Daoy (cell line): ENCODE measurements around the gene MRPL14. TPM values are rescaled to one million over a fixed set of nuclear protein-coding genes. Genes with fewer than 3 reads are reported as not detected.

ENCODE experiments used
- DNase-seq: peaks from one replicate; pipeline ENCODE4 v3.0.0-alpha.2; 2015; ENCODE audit warnings: low read depth
- total RNA-seq: library from RNA; depleted of rRNA; stranded (reverse); fragments of >200 nt; shearing (Covaris generic); gene quantifications from 2 replicates; pipeline ENCODE4 v1.2.3, GENCODE V29; 2014

Gene MRPL14
- total RNA-seq, 1 experiment from 2014 or later, result 143 TPM

GRCh38 chr6:44126320-44127149 is 717 bp downstream of the MRPL14 start:
- DNase-seq, result peak; percentile 84

GRCh38 chr6:44123544-44123943 is 3.7 kb downstream of the MRPL14 start:
- no peak for DNase-seq

GRCh38 chr6:44122801-44123200 is 4.5 kb downstream of the MRPL14 start:
- no peak for DNase-seq

- no peak for DNase-seq
Observed at GRCh38 chr6:44120692-44121443, 6.4 kb downstream of the MRPL14 start.

- no peak for DNase-seq
Observed at GRCh38 chr6:44119704-44120262, 7.5 kb downstream of the MRPL14 start.

- peak; percentile 13 for DNase-seq
Observed at GRCh38 chr6:44117397-44118128, 9.7 kb downstream of the MRPL14 start.

- peak; percentile 85 for DNase-seq
Observed at GRCh38 chr6:44116641-44117382, 10.4 kb downstream of the MRPL14 start.

GRCh38 chr6:44115866-44116265 is 11.4 kb downstream of the MRPL14 start:
- DNase-seq, result peak; percentile 93

- DNase-seq, result no peak
Observed at GRCh38 chr6:44113414-44113813, 13.8 kb downstream of the MRPL14 start.

GRCh38 chr6:44111434-44112417 is 15.5 kb downstream of the MRPL14 start:
- DNase-seq, result no peak

GRCh38 chr6:44110966-44111365 is 16.3 kb downstream of the MRPL14 start:
- no peak for DNase-seq

- DNase-seq, result no peak
Observed at GRCh38 chr6:44110005-44110676, 17.1 kb downstream of the MRPL14 start.

GRCh38 chr6:44109212-44109611 is 18.0 kb downstream of the MRPL14 start:
- DNase-seq, result no peak

GRCh38 chr6:44108471-44108870 is 18.8 kb downstream of the MRPL14 start:
- DNase-seq, result no peak

- DNase-seq, result no peak
Observed at GRCh38 chr6:44107017-44107416, 20.2 kb downstream of the MRPL14 start.

GRCh38 chr6:44105993-44106740 is 21.1 kb downstream of the MRPL14 start:
- no peak for DNase-seq

- no peak for DNase-seq
Observed at GRCh38 chr6:44105146-44105545, 22.1 kb downstream of the MRPL14 start.

- no peak for DNase-seq
Observed at GRCh38 chr6:44104481-44105021, 22.7 kb downstream of the MRPL14 start.
